ENCODE measurements around the gene TTC9B.

- TF ChIP-seq, protein P1, sequence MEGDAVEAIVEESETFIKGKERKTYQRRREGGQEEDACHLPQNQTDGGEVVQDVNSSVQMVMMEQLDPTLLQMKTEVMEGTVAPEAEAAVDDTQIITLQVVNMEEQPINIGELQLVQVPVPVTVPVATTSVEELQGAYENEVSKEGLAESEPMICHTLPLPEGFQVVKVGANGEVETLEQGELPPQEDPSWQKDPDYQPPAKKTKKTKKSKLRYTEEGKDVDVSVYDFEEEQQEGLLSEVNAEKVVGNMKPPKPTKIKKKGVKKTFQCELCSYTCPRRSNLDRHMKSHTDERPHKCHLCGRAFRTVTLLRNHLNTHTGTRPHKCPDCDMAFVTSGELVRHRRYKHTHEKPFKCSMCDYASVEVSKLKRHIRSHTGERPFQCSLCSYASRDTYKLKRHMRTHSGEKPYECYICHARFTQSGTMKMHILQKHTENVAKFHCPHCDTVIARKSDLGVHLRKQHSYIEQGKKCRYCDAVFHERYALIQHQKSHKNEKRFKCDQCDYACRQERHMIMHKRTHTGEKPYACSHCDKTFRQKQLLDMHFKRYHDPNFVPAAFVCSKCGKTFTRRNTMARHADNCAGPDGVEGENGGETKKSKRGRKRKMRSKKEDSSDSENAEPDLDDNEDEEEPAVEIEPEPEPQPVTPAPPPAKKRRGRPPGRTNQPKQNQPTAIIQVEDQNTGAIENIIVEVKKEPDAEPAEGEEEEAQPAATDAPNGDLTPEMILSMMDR (IDR thresholded peaks at IDR 0.05 in 4 of 5, conservative IDR thresholded peaks at IDR 0.05 in 1 of 5) = no peak
- TF ChIP-seq POLR2A (IDR thresholded peaks at IDR 0.05) = no peak
Observed at GRCh38 chr19:40220674-40221073, 2.5 kb upstream of the TTC9B start.

Data from gastrocnemius medialis (tissue), 4 donors.